Measurements from ENCODE around the gene BAG3. TPM values are rescaled to one million over a fixed set of nuclear protein-coding genes. Genes with fewer than 3 reads are reported as not detected.

Gene BAG3
- total RNA-seq, 1 experiment from 2014 or later, result 35.2 TPM

DNA sequence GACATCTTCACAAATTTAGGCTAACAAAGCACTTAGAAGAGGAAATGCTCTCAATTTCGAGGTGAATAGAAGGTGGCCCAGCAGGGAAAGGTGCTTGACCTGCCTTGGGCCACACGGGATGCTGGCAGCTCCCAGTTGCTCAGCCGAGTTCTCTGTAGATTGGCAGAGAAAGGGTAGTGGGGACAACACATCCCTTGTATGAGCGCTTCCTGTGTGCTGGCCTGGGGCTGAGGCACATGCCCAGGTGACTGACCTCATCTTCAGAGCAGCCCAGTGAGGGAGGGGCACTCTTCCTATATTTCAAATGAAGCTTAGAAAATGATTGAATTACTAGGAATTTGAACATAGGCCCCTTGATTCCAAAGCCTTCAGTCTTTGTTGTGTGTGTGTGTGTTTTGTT is 20.2 kb downstream of the BAG3 start:
- no peak for DNase-seq
- TF ChIP-seq, protein P1, sequence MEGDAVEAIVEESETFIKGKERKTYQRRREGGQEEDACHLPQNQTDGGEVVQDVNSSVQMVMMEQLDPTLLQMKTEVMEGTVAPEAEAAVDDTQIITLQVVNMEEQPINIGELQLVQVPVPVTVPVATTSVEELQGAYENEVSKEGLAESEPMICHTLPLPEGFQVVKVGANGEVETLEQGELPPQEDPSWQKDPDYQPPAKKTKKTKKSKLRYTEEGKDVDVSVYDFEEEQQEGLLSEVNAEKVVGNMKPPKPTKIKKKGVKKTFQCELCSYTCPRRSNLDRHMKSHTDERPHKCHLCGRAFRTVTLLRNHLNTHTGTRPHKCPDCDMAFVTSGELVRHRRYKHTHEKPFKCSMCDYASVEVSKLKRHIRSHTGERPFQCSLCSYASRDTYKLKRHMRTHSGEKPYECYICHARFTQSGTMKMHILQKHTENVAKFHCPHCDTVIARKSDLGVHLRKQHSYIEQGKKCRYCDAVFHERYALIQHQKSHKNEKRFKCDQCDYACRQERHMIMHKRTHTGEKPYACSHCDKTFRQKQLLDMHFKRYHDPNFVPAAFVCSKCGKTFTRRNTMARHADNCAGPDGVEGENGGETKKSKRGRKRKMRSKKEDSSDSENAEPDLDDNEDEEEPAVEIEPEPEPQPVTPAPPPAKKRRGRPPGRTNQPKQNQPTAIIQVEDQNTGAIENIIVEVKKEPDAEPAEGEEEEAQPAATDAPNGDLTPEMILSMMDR (IDR thresholded peaks at IDR 0.05; ENCODE audit: unreplicated experiment), result no peak
- peaks cover 25% of the 10 kb centered on the region for H3K4me1 Mint-ChIP-seq (ENCODE audit: low read depth, unreplicated experiment)
- CTCF ChIA-PET, result no interaction called here
- intact Hi-C loops (cut with micrococcal nuclease; ENCODE audit: unreplicated experiment), result no loop called here
- no peaks in the 10 kb centered on the region for H3K27me3 Mint-ChIP-seq (ENCODE audit: unreplicated experiment)
- no peak overlapping the region for H3K27ac Mint-ChIP-seq (ENCODE audit: unreplicated experiment)
- no TSS peak for BruUV-seq (replicated peaks)
- H3K9me3 Mint-ChIP-seq (ENCODE audit: low read depth, unreplicated experiment), result no peaks in the 10 kb centered on the region
- peaks cover 8% of the 10 kb centered on the region for H3K36me3 Mint-ChIP-seq (ENCODE audit: insufficient read depth, unreplicated experiment)
- H3K4me3 Mint-ChIP-seq (ENCODE audit: low read depth, unreplicated experiment), result no peak overlapping the region

- no peak for DNase-seq
- Mint-ChIP-seq H3K4me1 (ENCODE audit: low read depth, unreplicated experiment) (peaks cover 16% of the 10 kb centered on the region), H3K4me3 (ENCODE audit: low read depth, unreplicated experiment) (no peak overlapping the region), H3K27me3 (ENCODE audit: unreplicated experiment) (no peaks in the 10 kb centered on the region), H3K36me3 (ENCODE audit: insufficient read depth, unreplicated experiment) (peaks cover 14% of the 10 kb centered on the region), H3K9me3 (ENCODE audit: low read depth, unreplicated experiment) (no peaks in the 10 kb centered on the region), H3K27ac (ENCODE audit: unreplicated experiment) (no peak overlapping the region)
- CTCF ChIA-PET, result no interaction called here
- intact Hi-C loops (cut with micrococcal nuclease; ENCODE audit: unreplicated experiment), result no loop called here
- TF ChIP-seq, protein P1 (IDR thresholded peaks at IDR 0.05; ENCODE audit: unreplicated experiment), result no peak
- no TSS peak for BruUV-seq (replicated peaks)
Observed at GRCh38 chr10:119672291-119672690, 21.1 kb downstream of the BAG3 start.

DNA sequence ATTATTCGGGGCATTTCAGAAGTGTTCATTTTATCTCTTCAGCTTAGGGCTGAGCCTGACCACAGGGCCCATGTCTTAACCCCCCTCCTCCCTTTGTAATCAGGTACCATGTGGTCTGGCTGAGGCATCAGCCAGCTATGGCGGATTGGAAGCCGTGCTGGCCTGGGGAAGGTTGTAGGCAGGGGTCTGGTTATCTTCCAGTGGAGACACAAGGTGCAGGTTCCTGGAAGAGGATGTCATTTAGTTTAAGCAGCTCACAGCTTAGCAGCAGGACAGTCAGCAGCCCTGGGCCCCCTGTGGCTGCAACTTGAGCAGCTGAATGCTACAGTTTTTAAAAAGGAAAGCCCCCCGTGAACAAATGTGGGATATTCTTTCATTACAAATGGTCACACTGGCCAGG is 22.1 kb downstream of the BAG3 start:
- intact Hi-C loops (cut with micrococcal nuclease; ENCODE audit: unreplicated experiment), result no loop called here
- H3K9me3 Mint-ChIP-seq (ENCODE audit: low read depth, unreplicated experiment), result no peaks in the 10 kb centered on the region
- TF ChIP-seq, protein P1 (IDR thresholded peaks at IDR 0.05; ENCODE audit: unreplicated experiment), result no peak
- peaks cover 14% of the 10 kb centered on the region for H3K36me3 Mint-ChIP-seq (ENCODE audit: insufficient read depth, unreplicated experiment)
- BruUV-seq (replicated peaks), result no TSS peak
- no peak for DNase-seq
- no peak overlapping the region for H3K4me3 Mint-ChIP-seq (ENCODE audit: low read depth, unreplicated experiment)
- no peak overlapping the region for H3K27ac Mint-ChIP-seq (ENCODE audit: unreplicated experiment)
- peaks cover 6% of the 10 kb centered on the region for H3K4me1 Mint-ChIP-seq (ENCODE audit: low read depth, unreplicated experiment)
- CTCF ChIA-PET, result no interaction called here
- H3K27me3 Mint-ChIP-seq (ENCODE audit: unreplicated experiment), result no peaks in the 10 kb centered on the region

- intact Hi-C loops (cut with micrococcal nuclease; ENCODE audit: unreplicated experiment), result no loop called here
- Mint-ChIP-seq H3K36me3 (ENCODE audit: insufficient read depth, unreplicated experiment) (peaks cover 23% of the 10 kb centered on the region), H3K9me3 (ENCODE audit: low read depth, unreplicated experiment) (no peaks in the 10 kb centered on the region), H3K4me3 (ENCODE audit: low read depth, unreplicated experiment) (no peak overlapping the region), H3K27ac (ENCODE audit: unreplicated experiment) (no peak overlapping the region), H3K4me1 (ENCODE audit: low read depth, unreplicated experiment) (peaks cover 10% of the 10 kb centered on the region), H3K27me3 (ENCODE audit: unreplicated experiment) (no peaks in the 10 kb centered on the region)
- TF ChIP-seq, protein P1 (IDR thresholded peaks at IDR 0.05; ENCODE audit: unreplicated experiment), result no peak
- no peak for DNase-seq
- no TSS peak for BruUV-seq (replicated peaks)
- CTCF ChIA-PET, result no interaction called here
Observed at GRCh38 chr10:119675483-119676170, 24.4 kb downstream of the BAG3 start.

All from Calu3 (cell line).